Measurements from ENCODE around the gene PURA. TPM values are rescaled to one million over a fixed set of nuclear protein-coding genes. Genes with fewer than 3 reads are reported as not detected.

PURA gene
- total RNA-seq, 2 experiments from 2014 or later, result 12.3 to 15.4 TPM

DNA sequence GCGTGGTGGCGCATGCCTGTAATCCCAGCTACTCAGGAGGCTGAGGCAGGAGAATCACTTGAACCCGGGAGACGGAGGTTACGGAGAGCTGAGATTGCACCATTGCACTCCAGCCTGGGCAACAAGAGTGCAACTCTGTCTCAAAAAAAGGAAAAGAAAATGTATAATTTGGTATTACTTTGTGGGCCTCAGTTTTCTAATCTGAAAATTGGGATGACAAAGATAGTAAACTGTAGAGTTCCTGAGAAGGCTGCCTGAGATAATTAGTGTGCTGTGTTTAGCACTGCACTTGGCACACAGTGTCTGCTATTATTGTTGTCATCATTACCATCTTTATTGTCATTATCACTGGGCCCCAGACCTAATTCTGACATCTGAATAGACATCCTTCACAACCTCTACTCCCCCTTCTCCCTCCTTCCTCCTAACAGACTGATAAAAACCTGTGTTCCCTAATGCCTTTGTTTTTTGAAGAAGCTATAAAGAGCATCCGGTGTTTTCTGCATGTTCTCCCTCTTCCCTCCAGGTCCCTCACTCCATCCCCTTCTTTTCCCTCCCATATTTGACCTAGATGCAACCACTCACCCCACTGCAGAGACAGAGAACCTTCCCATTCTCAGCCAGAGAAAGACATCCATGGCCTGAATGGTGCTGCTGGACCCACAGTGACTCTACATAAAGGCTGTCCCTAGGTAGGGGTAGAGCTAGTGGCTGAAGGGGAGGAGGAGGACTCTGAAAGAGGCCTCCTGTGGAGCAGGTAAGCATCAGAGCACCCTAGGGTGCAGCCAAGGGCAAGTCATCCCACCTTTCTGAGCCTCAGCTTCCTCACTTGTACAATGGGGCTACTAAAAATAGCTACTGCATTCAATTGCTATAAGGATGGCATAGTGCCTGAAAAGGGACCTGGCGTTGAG is 45.4 kb downstream of the PURA start:
- Mint-ChIP-seq H3K27me3 (no peaks in the 10 kb centered on the region), H3K4me1 (peaks cover 6% of the 10 kb centered on the region), H3K36me3 (no peaks in the 10 kb centered on the region), H3K4me3 (no peak overlapping the region), H3K9me3 (ENCODE audit: low read depth) (no peaks in the 10 kb centered on the region), H3K27ac (no peak overlapping the region)
- ATAC-seq (no peak), DNase-seq (no peak)
- CTCF ChIA-PET, result interaction anchor here (1.0 to 9.2 kb wide), 9 partner anchors 9 to 191 kb away, joined by 3 to 69 read pairs (median 4); no protein-coding TSS in a partner anchor

DNA sequence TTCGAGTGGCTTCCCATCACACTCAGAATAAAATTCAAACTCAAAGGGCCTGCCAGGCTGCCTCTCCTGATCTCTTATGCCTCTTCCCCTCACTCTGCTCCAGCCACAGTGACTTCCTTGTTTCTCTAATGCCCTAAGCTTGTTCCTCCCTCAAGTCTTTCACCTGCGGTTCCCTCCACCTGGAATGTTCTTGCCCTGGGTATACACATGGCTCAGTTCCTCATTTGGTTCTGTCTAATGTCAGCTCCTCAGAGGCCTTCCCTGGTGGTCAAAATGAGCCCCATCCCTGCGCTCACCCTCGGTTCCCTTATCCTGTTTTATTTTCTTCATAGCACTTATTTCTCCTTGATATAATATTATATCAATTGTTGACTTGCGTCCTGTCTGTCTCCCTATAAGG is 48.4 kb downstream of the PURA start:
- no peak overlapping the region for H3K4me3 Mint-ChIP-seq
- DNase-seq, result no peak
- ATAC-seq, result no peak
- H3K27ac Mint-ChIP-seq, result no peak overlapping the region
- H3K9me3 Mint-ChIP-seq (ENCODE audit: low read depth), result no peaks in the 10 kb centered on the region
- H3K27me3 Mint-ChIP-seq, result no peaks in the 10 kb centered on the region
- no peaks in the 10 kb centered on the region for H3K36me3 Mint-ChIP-seq
- peaks cover 2% of the 10 kb centered on the region for H3K4me1 Mint-ChIP-seq
- CTCF ChIA-PET, result interaction anchor here (1.1 kb wide), 1 partner anchor 190 kb away, joined by 3 read pairs; no protein-coding TSS in a partner anchor

DNA sequence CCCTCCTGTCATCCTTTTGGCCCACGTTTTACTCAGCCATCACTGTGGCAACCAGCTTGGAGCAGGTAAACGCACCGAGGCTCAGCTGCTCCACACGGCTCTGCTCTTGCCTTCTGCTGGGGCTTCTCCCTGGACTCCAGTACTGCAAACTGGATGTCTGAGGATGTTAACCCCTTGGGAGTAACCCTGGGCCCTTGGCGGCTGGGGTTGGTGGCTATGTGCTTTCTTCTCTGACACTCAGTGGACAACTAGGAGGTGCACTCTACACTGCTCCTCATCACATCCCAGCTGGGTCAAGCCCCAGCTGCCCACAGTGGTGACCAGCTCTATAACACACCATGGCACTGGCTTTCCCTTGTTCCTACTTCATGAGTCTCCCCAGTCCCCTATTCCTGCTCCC is 48.9 kb downstream of the PURA start:
- Mint-ChIP-seq H3K9me3 (ENCODE audit: low read depth) (no peaks in the 10 kb centered on the region), H3K36me3 (no peaks in the 10 kb centered on the region), H3K4me3 (no peak overlapping the region), H3K4me1 (no peaks in the 10 kb centered on the region), H3K27me3 (no peaks in the 10 kb centered on the region), H3K27ac (no peak overlapping the region)
- CTCF ChIA-PET, result no interaction called here
- DNase-seq (no peak), ATAC-seq (no peak)

DNA sequence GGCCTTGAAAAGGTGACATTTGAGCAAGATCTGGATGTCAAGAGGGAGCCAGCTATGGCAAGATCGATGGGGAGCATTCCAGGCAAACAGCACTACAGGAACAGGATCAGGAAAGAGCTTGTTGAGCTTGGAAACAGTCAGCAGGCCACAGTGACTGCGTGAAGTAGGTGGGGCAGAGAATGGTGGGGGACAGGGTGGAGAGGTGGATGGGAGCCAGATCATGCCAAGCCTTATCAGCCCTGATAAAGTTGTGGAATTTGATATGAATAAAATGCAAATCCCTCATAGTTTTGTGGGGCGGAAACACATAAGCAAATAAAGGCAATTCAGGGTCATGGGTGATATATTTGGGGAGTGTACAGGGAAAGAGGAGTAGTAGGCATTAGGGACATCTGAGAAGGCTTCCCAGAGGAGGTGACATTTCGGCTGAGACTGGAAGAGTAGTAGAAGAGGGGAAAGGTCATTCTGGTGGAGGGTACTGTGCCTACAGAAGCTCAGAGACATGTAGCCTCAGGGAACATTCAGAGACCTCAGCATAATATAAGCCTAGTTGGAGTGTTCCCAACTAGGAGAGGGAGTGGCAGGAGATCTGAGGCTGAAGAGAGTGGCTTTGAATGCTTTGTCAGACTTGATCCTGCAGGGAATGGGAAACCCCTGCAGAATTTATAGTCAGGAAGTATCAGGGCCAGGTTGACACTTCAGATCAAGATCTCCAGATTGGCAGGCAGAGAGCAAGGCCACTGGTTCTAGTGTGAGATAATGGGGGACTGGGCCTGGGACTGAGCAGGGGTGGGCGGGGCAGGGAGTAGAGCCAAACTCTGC is 51.4 kb downstream of the PURA start:
- Mint-ChIP-seq H3K27ac (no peak overlapping the region), H3K27me3 (no peaks in the 10 kb centered on the region), H3K36me3 (no peaks in the 10 kb centered on the region), H3K4me1 (peaks cover 5% of the 10 kb centered on the region), H3K9me3 (ENCODE audit: low read depth) (no peaks in the 10 kb centered on the region), H3K4me3 (no peak overlapping the region)
- ATAC-seq, result no peak
- DNase-seq, result no peak
- CTCF ChIA-PET, result interaction anchor here (1.3 kb wide), 1 partner anchor 207 kb away, joined by 4 read pairs; no protein-coding TSS in a partner anchor

DNA sequence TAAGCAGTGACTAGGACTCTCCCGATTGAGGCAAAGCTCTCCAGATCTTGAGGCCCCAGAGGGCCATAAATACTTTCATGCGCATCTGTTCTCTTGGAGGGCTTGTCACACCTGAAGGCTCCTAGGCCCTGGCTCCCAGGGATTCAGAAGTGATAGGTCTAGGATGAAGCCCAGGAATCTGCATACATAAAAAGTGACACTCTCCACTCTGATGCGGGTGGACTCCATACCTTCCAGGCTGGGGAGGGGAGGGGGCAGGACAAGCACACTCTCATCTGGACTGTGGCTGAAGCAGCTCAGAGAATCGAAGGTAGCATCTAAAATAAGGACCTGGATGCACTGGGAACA is 52.0 kb downstream of the PURA start:
- Mint-ChIP-seq H3K27ac (no peak overlapping the region), H3K4me3 (no peak overlapping the region), H3K9me3 (ENCODE audit: low read depth) (no peaks in the 10 kb centered on the region), H3K4me1 (peaks cover 5% of the 10 kb centered on the region), H3K36me3 (no peaks in the 10 kb centered on the region), H3K27me3 (no peaks in the 10 kb centered on the region)
- ATAC-seq (no peak), DNase-seq (no peak)
- CTCF ChIA-PET, result interaction anchor here (1.3 to 3.5 kb wide), 2 partner anchors 7 to 207 kb away, joined by 4 to 9 read pairs; no protein-coding TSS in a partner anchor

DNA sequence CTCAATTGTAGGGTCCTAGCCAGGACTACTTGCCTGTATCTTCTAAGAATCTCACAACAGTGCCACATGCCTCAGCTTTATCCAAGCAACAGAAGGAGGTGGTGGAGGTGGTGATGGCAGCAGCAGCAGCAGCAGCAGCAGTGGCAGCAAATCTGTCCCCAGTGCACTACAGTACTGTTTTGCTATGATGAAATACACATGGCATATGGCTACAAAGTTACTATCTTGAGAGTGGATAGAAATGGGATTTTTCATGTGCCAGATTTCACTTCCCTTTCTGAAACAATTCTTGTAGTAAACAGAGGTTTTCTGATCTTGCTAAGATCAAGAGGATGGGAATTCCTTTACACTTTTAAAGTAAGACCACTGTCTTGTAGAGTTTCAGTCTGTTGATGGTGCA is 53.0 kb downstream of the PURA start:
- ATAC-seq (no peak), DNase-seq (no peak)
- no peak overlapping the region for H3K4me3 Mint-ChIP-seq
- H3K4me1 Mint-ChIP-seq, result peaks cover 5% of the 10 kb centered on the region
- CTCF ChIA-PET, result interaction anchor here (1.0 to 3.5 kb wide), 3 partner anchors 8 to 206 kb away, joined by 4 to 9 read pairs (median 4); no protein-coding TSS in a partner anchor
- no peaks in the 10 kb centered on the region for H3K9me3 Mint-ChIP-seq (ENCODE audit: low read depth)
- peaks cover 2% of the 10 kb centered on the region for H3K27me3 Mint-ChIP-seq
- no peaks in the 10 kb centered on the region for H3K36me3 Mint-ChIP-seq
- no peak overlapping the region for H3K27ac Mint-ChIP-seq

DNA sequence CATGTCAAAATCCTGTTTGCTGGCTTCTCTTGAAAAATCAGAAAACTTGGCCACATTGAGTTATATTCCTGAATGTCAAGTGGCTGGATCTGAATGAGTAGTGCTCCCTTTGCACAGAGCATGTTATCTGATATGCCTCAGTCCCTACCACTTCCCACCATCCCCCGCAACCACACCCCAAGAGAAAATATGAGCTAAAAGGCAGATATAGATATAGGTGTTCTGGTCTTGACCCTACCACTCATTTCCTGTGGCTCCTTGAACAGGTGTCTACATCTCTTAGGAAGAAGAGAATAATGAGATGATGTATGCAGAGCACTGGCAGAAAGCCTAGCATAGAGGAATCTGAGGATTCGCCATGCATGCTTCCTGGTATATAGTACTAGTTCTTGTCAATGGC is 54.5 kb downstream of the PURA start:
- no peaks in the 10 kb centered on the region for H3K36me3 Mint-ChIP-seq
- H3K9me3 Mint-ChIP-seq (ENCODE audit: low read depth), result no peaks in the 10 kb centered on the region
- peaks cover 5% of the 10 kb centered on the region for H3K4me1 Mint-ChIP-seq
- H3K27ac Mint-ChIP-seq, result no peak overlapping the region
- no peak overlapping the region for H3K4me3 Mint-ChIP-seq
- DNase-seq (no peak), ATAC-seq (no peak)
- CTCF ChIA-PET, result interaction anchor here (0.8 to 3.5 kb wide), 3 partner anchors 10 to 32 kb away, joined by 3 to 9 read pairs (median 3); no protein-coding TSS in a partner anchor
- peaks cover 2% of the 10 kb centered on the region for H3K27me3 Mint-ChIP-seq

DNA sequence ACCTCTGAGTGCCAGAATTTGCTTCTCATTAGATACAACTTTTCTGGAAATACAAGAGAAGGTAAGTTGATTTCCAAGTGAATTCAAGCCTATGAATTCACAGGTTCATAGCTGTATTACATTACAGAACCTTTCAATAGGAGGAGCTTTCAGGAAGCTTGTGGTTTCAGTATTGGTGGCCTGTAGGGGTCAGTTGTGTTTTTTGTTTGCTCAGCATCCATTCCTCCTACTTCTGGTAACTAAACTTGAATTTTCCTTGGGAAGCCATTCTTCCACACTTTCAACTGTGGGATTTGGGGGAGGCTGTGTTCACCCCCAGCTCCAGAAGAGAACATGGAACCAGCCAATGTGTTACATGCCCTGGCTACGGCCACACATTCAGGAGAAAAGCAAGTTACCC is 55.5 kb downstream of the PURA start:
- no peaks in the 10 kb centered on the region for H3K9me3 Mint-ChIP-seq (ENCODE audit: low read depth)
- ATAC-seq (no peak), DNase-seq (no peak)
- H3K4me1 Mint-ChIP-seq, result peaks cover 10% of the 10 kb centered on the region
- no peak overlapping the region for H3K4me3 Mint-ChIP-seq
- H3K36me3 Mint-ChIP-seq, result no peaks in the 10 kb centered on the region
- no peak overlapping the region for H3K27ac Mint-ChIP-seq
- CTCF ChIA-PET, result interaction anchor here (0.8 to 3.5 kb wide), 5 partner anchors 9 to 54 kb away, joined by 3 to 9 read pairs (median 4); no protein-coding TSS in a partner anchor
- H3K27me3 Mint-ChIP-seq, result peaks cover 2% of the 10 kb centered on the region

DNA sequence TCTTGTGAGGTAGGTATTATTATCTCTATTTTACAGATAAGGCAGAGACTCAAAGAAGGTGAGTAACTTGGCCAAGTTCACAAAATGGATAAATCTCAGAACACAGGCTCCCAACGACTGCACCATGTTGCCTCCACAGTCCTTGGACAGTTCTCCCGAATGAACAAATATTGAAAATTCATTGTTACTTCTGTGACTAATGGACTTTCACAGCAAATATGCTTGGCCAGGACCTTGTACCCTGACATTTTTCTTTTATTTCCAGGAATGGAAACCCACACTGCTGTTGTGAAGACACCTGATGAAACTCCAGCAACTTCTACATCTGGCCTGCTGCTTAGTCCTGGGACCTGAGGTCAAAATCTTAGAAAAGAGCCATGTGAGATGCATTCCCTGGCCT is 58.6 kb downstream of the PURA start:
- CTCF ChIA-PET, result no interaction called here
- ATAC-seq (no peak), DNase-seq (no peak)
- Mint-ChIP-seq H3K27ac (no peak overlapping the region), H3K9me3 (ENCODE audit: low read depth) (no peaks in the 10 kb centered on the region), H3K4me1 (peaks cover 24% of the 10 kb centered on the region), H3K36me3 (no peaks in the 10 kb centered on the region), H3K4me3 (no peak overlapping the region), H3K27me3 (peaks cover 7% of the 10 kb centered on the region)

DNA sequence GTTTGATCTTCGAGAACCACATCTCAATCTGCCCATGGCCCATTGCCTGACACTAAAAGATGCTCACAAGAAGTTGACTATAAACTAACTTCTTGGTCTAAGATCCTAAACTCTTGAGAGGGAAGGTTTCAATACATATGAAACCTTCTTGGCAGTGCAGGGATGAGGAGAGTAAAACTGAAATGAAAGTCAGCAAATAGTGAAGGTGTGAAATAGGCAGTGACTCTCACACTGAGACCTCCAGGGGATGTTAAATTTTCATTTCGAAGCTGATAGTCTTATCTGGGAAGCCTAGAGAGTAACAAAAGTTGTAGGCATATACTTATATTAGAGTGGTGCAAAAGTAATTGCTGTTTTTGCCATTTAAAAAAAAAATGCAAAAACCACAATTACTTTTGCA is 60.1 kb downstream of the PURA start:
- Mint-ChIP-seq H3K36me3 (no peaks in the 10 kb centered on the region), H3K4me1 (peaks cover 18% of the 10 kb centered on the region), H3K9me3 (ENCODE audit: low read depth) (no peaks in the 10 kb centered on the region), H3K4me3 (peak overlapping the region; percentile 88), H3K27ac (no peak overlapping the region), H3K27me3 (peaks cover 7% of the 10 kb centered on the region)
- ATAC-seq (no peak), DNase-seq (no peak)
- CTCF ChIA-PET, result interaction anchor here (0.7 to 1.3 kb wide), 5 partner anchors 28 to 399 kb away, joined by 3 to 5 read pairs (median 4); no protein-coding TSS in a partner anchor

DNA sequence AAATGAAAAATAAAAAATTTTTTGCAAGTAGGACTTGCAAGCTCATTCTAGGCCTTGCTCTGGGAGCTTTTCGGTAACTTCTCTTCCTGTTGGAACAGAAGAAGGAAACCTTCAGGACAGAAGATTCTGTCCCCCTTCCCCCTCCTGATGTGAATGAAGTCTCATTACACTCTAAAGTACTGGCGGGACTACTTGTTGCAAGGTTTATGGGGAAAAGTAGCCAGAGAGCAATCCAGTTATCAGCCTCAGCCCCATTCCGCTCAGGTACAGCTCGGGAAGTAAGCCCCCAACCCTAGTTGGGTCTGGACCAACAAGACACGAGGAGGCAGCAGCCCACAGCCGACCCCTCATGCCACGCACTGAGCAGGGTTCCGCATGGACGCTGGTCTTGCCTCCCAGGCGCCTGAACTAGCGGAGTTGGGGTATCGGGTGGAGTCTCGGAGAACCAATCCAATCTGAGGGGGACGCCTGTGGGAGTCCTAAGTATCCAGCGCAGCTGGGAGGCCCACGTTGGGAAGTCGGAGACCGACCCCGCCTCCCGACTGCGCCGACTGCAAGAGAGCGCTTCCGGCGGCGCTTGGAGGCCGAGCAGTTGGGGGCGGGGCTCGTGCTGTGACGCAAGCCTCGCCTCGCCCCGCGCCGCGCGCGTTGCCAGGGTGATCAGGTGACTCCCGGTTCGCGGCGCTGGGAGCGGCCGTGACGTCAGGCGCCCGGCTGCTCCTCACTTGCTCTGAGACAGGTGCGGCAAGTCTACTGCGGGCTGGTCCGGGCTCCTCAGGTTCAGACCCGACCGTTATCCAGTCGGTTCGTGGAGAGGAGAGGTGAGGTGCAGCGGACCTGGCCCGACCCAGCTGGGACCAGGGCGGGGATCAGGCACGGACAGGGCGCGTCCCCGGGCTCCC is 60.8 kb downstream of the PURA start, which contains the start of gene CYSTM1:
Gene CYSTM1, plus strand, starts transcription at position 724 of the 902 bp plus-strand sequence. CDS start 19,278 bp downstream, outside the sequence.
- Mint-ChIP-seq H3K27me3 (peaks cover 7% of the 10 kb centered on the region), H3K27ac (peak within 1 kb of the TSS; percentile 89), H3K36me3 (no peaks in the 10 kb centered on the region), H3K4me3 (peak within 1 kb of the TSS; percentile 88), H3K9me3 (ENCODE audit: low read depth) (no peaks in the 10 kb centered on the region), H3K4me1 (peaks cover 18% of the 10 kb centered on the region)
- DNase-seq, result peak; percentile 96
- CTCF ChIA-PET, result interaction anchor here (0.7 to 1.6 kb wide), 8 partner anchors 20 to 399 kb away, joined by 3 to 5 read pairs (median 3); no protein-coding TSS in a partner anchor
- ATAC-seq, result peak; percentile 91

Data from activated CD8-positive, alpha-beta memory T cell treated with anti-CD3 and anti-CD28 coated beads, Interleukin-2, amount 10 ng/mL, durations not matched to agents 7 days and 5 days (primary cell).